ENCODE measurements around the gene SSH3. TPM values are rescaled to one million over a fixed set of nuclear protein-coding genes. Genes with fewer than 3 reads are reported as not detected.

Gene SSH3
- polyA plus RNA-seq, 1 donor from 2014 or later: 0.89 TPM

GRCh38 chr11:67304511-67305113, 1.3 kb downstream of the SSH3 start:
- H4K20me1 ChIP-seq (ENCODE audit: insufficient read depth): no peaks in the 10 kb centered on the region
- H3K79me2 ChIP-seq (replicated peaks; ENCODE audit: insufficient read depth, low read length): no peaks in the 10 kb centered on the region
- no peaks in the 10 kb centered on the region for H3K9me2 ChIP-seq (ENCODE audit: insufficient read depth, low read length)
- H3K4me2 ChIP-seq (ENCODE audit: low read length): no peak overlapping the region
- no peak overlapping the region for H3K4me3 ChIP-seq (ENCODE audit: low read length)
- no peak overlapping the region for H3K9ac ChIP-seq (ENCODE audit: low read length)
- peaks cover 17% of the 10 kb centered on the region for H3K27me3 ChIP-seq (ENCODE audit: insufficient read depth, low read depth, low read length)
- H2AFZ ChIP-seq (ENCODE audit: low read depth, low read length): no peak overlapping the region
- no peaks in the 10 kb centered on the region for H3F3A ChIP-seq (ENCODE audit: insufficient read depth, low read length, poor library complexity, severe bottlenecking)
- H3K9me3 ChIP-seq (ENCODE audit: low read length): no peaks in the 10 kb centered on the region
- H3K36me3 ChIP-seq (ENCODE audit: insufficient read depth, low read length): no peaks in the 10 kb centered on the region
- TF ChIP-seq CTCF (IDR thresholded peaks at IDR 0.05; ENCODE audit: poor library complexity, severe bottlenecking): no peak
- no peak for TF ChIP-seq EZH2 (IDR thresholded peaks at IDR 0.05; ENCODE audit: borderline replicate concordance, insufficient read depth, low read length, poor library complexity, severe bottlenecking)
- TF ChIP-seq RAD21 (conservative IDR thresholded peaks at IDR 0.05): no peak
- TF ChIP-seq MXI1 (conservative IDR thresholded peaks at IDR 0.05; ENCODE audit: poor library complexity, severe bottlenecking): no peak
- TF ChIP-seq TAF1 (IDR thresholded peaks at IDR 0.05; ENCODE audit: low read depth): no peak
- TF ChIP-seq POLR2AphosphoS5 (IDR thresholded peaks at IDR 0.05): no peak
- no peak for TF ChIP-seq REST (IDR thresholded peaks at IDR 0.05; ENCODE audit: borderline replicate concordance)
- no peak for TF ChIP-seq EP300 (conservative IDR thresholded peaks at IDR 0.05; ENCODE audit: poor library complexity, severe bottlenecking)
- TF ChIP-seq SMC3 (conservative IDR thresholded peaks at IDR 0.05; ENCODE audit: poor library complexity): no peak
- no peak overlapping the region for H3K27ac ChIP-seq (ENCODE audit: low read length)

GRCh38 chr11:67306769-67307544, 3.6 kb downstream of the SSH3 start:
- H3K9me2 ChIP-seq (ENCODE audit: insufficient read depth, low read length): no peaks in the 10 kb centered on the region
- H3K36me3 ChIP-seq (ENCODE audit: insufficient read depth, low read length): no peaks in the 10 kb centered on the region
- peaks cover 17% of the 10 kb centered on the region for H3K27me3 ChIP-seq (ENCODE audit: insufficient read depth, low read depth, low read length)
- H4K20me1 ChIP-seq (ENCODE audit: insufficient read depth): no peaks in the 10 kb centered on the region
- H3K27ac ChIP-seq (ENCODE audit: low read length): no peak overlapping the region
- no peaks in the 10 kb centered on the region for H3F3A ChIP-seq (ENCODE audit: insufficient read depth, low read length, poor library complexity, severe bottlenecking)
- no peak overlapping the region for H3K4me3 ChIP-seq (ENCODE audit: low read length)
- H2AFZ ChIP-seq (ENCODE audit: low read depth, low read length): no peak overlapping the region
- TF ChIP-seq RAD21 (conservative IDR thresholded peaks at IDR 0.05) (no peak), POLR2AphosphoS5 (IDR thresholded peaks at IDR 0.05) (no peak), MXI1 (conservative IDR thresholded peaks at IDR 0.05; ENCODE audit: poor library complexity, severe bottlenecking) (no peak), CTCF (IDR thresholded peaks at IDR 0.05; ENCODE audit: poor library complexity, severe bottlenecking) (no peak), TAF1 (IDR thresholded peaks at IDR 0.05; ENCODE audit: low read depth) (no peak), REST (IDR thresholded peaks at IDR 0.05; ENCODE audit: borderline replicate concordance) (no peak), EZH2 (IDR thresholded peaks at IDR 0.05; ENCODE audit: borderline replicate concordance, insufficient read depth, low read length, poor library complexity, severe bottlenecking) (no peak), EP300 (conservative IDR thresholded peaks at IDR 0.05; ENCODE audit: poor library complexity, severe bottlenecking) (no peak), SMC3 (conservative IDR thresholded peaks at IDR 0.05; ENCODE audit: poor library complexity) (no peak)
- H3K79me2 ChIP-seq (replicated peaks; ENCODE audit: insufficient read depth, low read length): no peaks in the 10 kb centered on the region
- H3K4me2 ChIP-seq (ENCODE audit: low read length): no peak overlapping the region
- H3K9me3 ChIP-seq (ENCODE audit: low read length): no peaks in the 10 kb centered on the region
- H3K9ac ChIP-seq (ENCODE audit: low read length): no peak overlapping the region

All from neural cell (in vitro differentiated cells).